Upper lobe of left lung (tissue), 6 donors: ENCODE measurements around the gene L1CAM. TPM values are rescaled to one million over a fixed set of nuclear protein-coding genes. Genes with fewer than 3 reads are reported as not detected.

Experiments
- ATAC-seq, 2 donors: fragments of 200-7000 bp; cut with Tn5 transposase; one replicate each; pipeline ENCODE4 v1.9.1; 2022; ENCODE audit warnings: mild to moderate bottlenecking in 2 of 2, moderate library complexity in 2 of 2; ENCODE audit not compliant: low FRiP score in 2 of 2
- DNase-seq, 2 donors: peaks; one replicate each; pipeline ENCODE4 v3.0.0-alpha.2; 2019 to 2020
- H3K27ac ChIP-seq, 4 donors: fragments of 200-600 bp; sonication (generic); one replicate each; pipeline ENCODE4 v1.5.1; 2016 to 2019
- H3K27me3 ChIP-seq, 4 donors: fragments of 200-600 bp; sonication (generic); one replicate each; pipeline ENCODE4 v1.5.1; 2017 to 2019
- H3K36me3 ChIP-seq, 4 donors: fragments of 200-600 bp; sonication (generic); one replicate each; pipeline ENCODE4 v1.5.1; 2016 to 2019
- H3K4me1 ChIP-seq, 4 donors: fragments of 200-600 bp; sonication (generic); one replicate each; pipeline ENCODE4 v1.5.1; 2018 to 2019
- H3K4me3 ChIP-seq, 4 donors: fragments of 200-600 bp; sonication (generic); one replicate each; pipeline ENCODE4 v1.5.1; 2017 to 2019; ENCODE audit warnings: mild to moderate bottlenecking in 2 of 4, moderate library complexity in 1 of 4
- H3K9me3 ChIP-seq, 4 donors: fragments of 200-600 bp; sonication (generic); one replicate each; pipeline ENCODE4 v1.5.1; 2018 to 2019
- CTCF ChIP-seq, 6 experiments: fragments of 450-650 bp in 4 of 6; fragments of 200-600 bp in 2 of 6; sonication (generic) in 2 of 6; IDR thresholded peaks; one replicate each; pipeline ENCODE4 v1.5.1; 2016 to 2019; ENCODE audit warnings: antibody characterized with exemption in 6 of 6
- EP300 ChIP-seq, 4 donors: sonication (generic); formaldehyde crosslinking; IDR thresholded peaks; one replicate each; pipeline ENCODE4 v1.5.1; 2017; ENCODE audit warnings: antibody characterized with exemption in 4 of 4, control low read depth in 2 of 4
- POLR2A ChIP-seq, 4 donors: fragments of 450-650 bp; IDR thresholded peaks; one replicate each; pipeline ENCODE4 v1.5.1; 2016 to 2017; ENCODE audit warnings: antibody characterized with exemption in 4 of 4, mild to moderate bottlenecking in 2 of 4
- POLR2AphosphoS5 ChIP-seq, 2 donors: sonication (generic); formaldehyde crosslinking; IDR thresholded peaks; one replicate each; pipeline ENCODE4 v1.5.1; 2017; ENCODE audit warnings: antibody characterized with exemption in 2 of 2
- WGBS, 2 donors: methylation state at CpG; one replicate each; pipeline ENCODE4 v1.1.5; 2017 to 2018; 5-methylcytosine and 5-hydroxymethylcytosine counted together
- total RNA-seq, 6 donors: library from RNA; depleted of rRNA in 4 of 6; stranded (reverse); fragments of >200 nt in 4 of 6; gene quantifications; one replicate each; pipeline versions ENCODE4 v1.1.0 to v1.2.1, GENCODE V29; 2016 to 2021
- donor health status: DM: no; HTN: no; CAD: no; lungs with moderate emphysema.
- donor health status: DM: no; HTN: yes; CAD: no; lungs with severe emphysema.

L1CAM gene
- total RNA-seq, 6 donors from 2014 or later, result 0.52 to 10.0 (median 1.1) TPM; not detected in 1

- ATAC-seq (no peak), DNase-seq (no peak)
- WGBS, 2 donors, result 61 to 80% methylated on average over 6 to 10 of the region's 10 CpGs
- Histone ChIP-seq H3K4me1 (peaks cover 8 to 70% (median 35%) of the 10 kb centered on the region in 4 donors), H3K27me3 (peaks cover 0 to 4% (median 0%) of the 10 kb centered on the region in 4 donors), H3K4me3 (peak overlapping the region in 1 of 4 donors; percentile 28), H3K36me3 (peaks cover 0 to 33% (median 11%) of the 10 kb centered on the region in 4 donors), H3K9me3 (no peaks in the 10 kb centered on the region), H3K27ac (peak overlapping the region in 3 of 4 donors; percentile 60 to 96 (median 71))
- TF ChIP-seq CTCF (IDR thresholded peaks at IDR 0.05), result no peak
- TF ChIP-seq POLR2AphosphoS5 (IDR thresholded peaks at IDR 0.05), result no peak
- TF ChIP-seq EP300 (IDR thresholded peaks at IDR 0.05), result no peak
- TF ChIP-seq POLR2A (IDR thresholded peaks at IDR 0.05), result no peak
Observed at GRCh38 chrX:153929576-153929975, 43.6 kb upstream of the L1CAM start.

GRCh38 chrX:153928846-153929245, 42.9 kb upstream of the L1CAM start:
- DNase-seq (peak in 1 of 2 donors; percentile 57), ATAC-seq (no peak)
- H3K27me3 ChIP-seq, result peaks cover 0 to 4% (median 0%) of the 10 kb centered on the region in 4 donors
- WGBS, 2 donors, result 16 to 50% methylated on average over 6 to 9 of the region's 9 CpGs
- peaks cover 0 to 33% (median 11%) of the 10 kb centered on the region in 4 donors for H3K36me3 ChIP-seq
- no peaks in the 10 kb centered on the region for H3K9me3 ChIP-seq
- H3K4me1 ChIP-seq, result peaks cover 4 to 70% (median 34%) of the 10 kb centered on the region in 4 donors
- no peak for TF ChIP-seq CTCF (IDR thresholded peaks at IDR 0.05)
- no peak for TF ChIP-seq EP300 (IDR thresholded peaks at IDR 0.05)
- TF ChIP-seq POLR2A (IDR thresholded peaks at IDR 0.05), result no peak
- no peak for TF ChIP-seq POLR2AphosphoS5 (IDR thresholded peaks at IDR 0.05)
- peak overlapping the region; percentile 71 to 96 (median 82) for H3K27ac ChIP-seq
- peak overlapping the region in 3 of 4 donors; percentile 28 to 50 (median 28) for H3K4me3 ChIP-seq

GRCh38 chrX:153927922-153928760, 42.2 kb upstream of the L1CAM start:
- peaks cover 0 to 33% (median 11%) of the 10 kb centered on the region in 4 donors for H3K36me3 ChIP-seq
- peaks cover 0 to 4% (median 0%) of the 10 kb centered on the region in 4 donors for H3K27me3 ChIP-seq
- peak overlapping the region; percentile 50 to 62 (median 56) for H3K4me3 ChIP-seq
- TF ChIP-seq POLR2A (IDR thresholded peaks at IDR 0.05) (peak in 2 of 4 donors; percentile 67 to 94), CTCF (IDR thresholded peaks at IDR 0.05) (peak in 4 of 6 experiments; percentile 8 to 43 (median 20)), EP300 (IDR thresholded peaks at IDR 0.05) (no peak), POLR2AphosphoS5 (IDR thresholded peaks at IDR 0.05) (peak; percentile 50 to 80)
- H3K4me1 ChIP-seq, result peaks cover 4 to 71% (median 38%) of the 10 kb centered on the region in 4 donors
- peak; percentile 95 for ATAC-seq
- WGBS, 2 donors, result 0 to 14% methylated on average over 4 to 59 of the region's 76 CpGs
- peak overlapping the region; percentile 92 to 98 (median 95) for H3K27ac ChIP-seq
- no peaks in the 10 kb centered on the region for H3K9me3 ChIP-seq
- DNase-seq, result peak; percentile 97 to 98

DNA sequence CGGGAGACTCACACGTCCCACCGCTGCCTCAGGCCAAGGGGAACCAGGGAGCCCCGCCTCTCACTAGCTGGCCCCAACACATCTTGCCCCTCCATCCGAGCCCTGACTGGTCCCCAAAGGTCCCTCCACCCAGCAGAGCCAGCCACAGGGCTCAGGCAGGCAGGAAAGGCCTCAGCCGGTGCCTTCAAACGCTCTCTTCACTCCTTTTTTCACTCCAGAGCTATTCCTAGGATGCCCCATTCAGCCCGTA, 41.6 kb upstream of the L1CAM start:
- WGBS, 2 donors, result 0 to 16% methylated on average over 4 to 8 of the region's 8 CpGs
- peak in 1 of 2 donors; percentile 9 for ATAC-seq

More for the DNA sequence above, 41.6 kb upstream of the L1CAM start:
- Histone ChIP-seq H3K4me1 (peaks cover 8 to 73% (median 41%) of the 10 kb centered on the region in 4 donors), H3K27ac (peak overlapping the region; percentile 92 to 98 (median 95)), H3K9me3 (no peaks in the 10 kb centered on the region), H3K4me3 (peak overlapping the region; percentile 50 to 62 (median 56)), H3K27me3 (peaks cover 0 to 4% (median 0%) of the 10 kb centered on the region in 4 donors), H3K36me3 (peaks cover 0 to 29% (median 11%) of the 10 kb centered on the region in 4 donors)
- no peak for DNase-seq
- no peak for TF ChIP-seq EP300 (IDR thresholded peaks at IDR 0.05)
- no peak for TF ChIP-seq CTCF (IDR thresholded peaks at IDR 0.05)
- no peak for TF ChIP-seq POLR2A (IDR thresholded peaks at IDR 0.05)
- no peak for TF ChIP-seq POLR2AphosphoS5 (IDR thresholded peaks at IDR 0.05)
